Measurements from ENCODE around the gene ADAMTS14.

- TF ChIP-seq CTCF (conservative IDR thresholded peaks at IDR 0.05), result no peak
- TF ChIP-seq EZH2 (IDR thresholded peaks at IDR 0.05; ENCODE audit: low read depth), result no peak
Observed at GRCh38 chr10:70801854-70802253, 129.5 kb downstream of the ADAMTS14 start.
